PC-3 (cell line): ENCODE measurements around the gene GRIN1. TPM values are rescaled to one million over a fixed set of nuclear protein-coding genes. Genes with fewer than 3 reads are reported as not detected.

ENCODE experiments used
- ATAC-seq: fragments of 200-7000 bp; cut with Tn5 transposase; 2 replicates; pipeline ENCODE4 v1.9.1; 2020; ENCODE audit warnings: mild to moderate bottlenecking, moderate library complexity
- BruUV-seq: library from RNA; stranded (reverse); fragments of 400-500 nt; replicated peaks from 2 replicates; lab custom pipeline; 2021; lab: Mats Ljungman, UMichigan
- CTCF ChIA-PET: fragments of 300-600 bp; sonication (Branson Sonifier 250); formaldehyde crosslinking; loops from one replicate; lab custom pipeline; 2022; ENCODE audit warnings: antibody characterized with exemption; lab: Charles Lee
- POLR2A ChIA-PET: fragments of 300-600 bp; sonication (Branson Sonifier 250); formaldehyde crosslinking; loops from one replicate; lab custom pipeline; 2022; ENCODE audit warnings: antibody characterized with exemption; ENCODE audit not compliant: unreplicated experiment; lab: Charles Lee
- DNase-seq: peaks from one replicate; pipeline ENCODE4 v3.0.0-alpha.2; 2015
- H2AFZ ChIP-seq: fragments of 300-600 bp; sonication (generic); 2 replicates; pipeline ENCODE4 v1.6.0; 2016; ENCODE audit warnings: antibody characterized with exemption, low read length
- H3F3A ChIP-seq: fragments of 300-600 bp; sonication (generic); one replicate; pipeline ENCODE4 v1.6.0; 2017; ENCODE audit warnings: antibody characterized with exemption, low read length, control low read depth, mild to moderate bottlenecking; ENCODE audit not compliant: unreplicated experiment
- H3K27ac ChIP-seq: fragments of 300-600 bp; sonication (generic); 2 replicates; pipeline ENCODE4 v1.5.1; 2016; ENCODE audit warnings: mild to moderate bottlenecking, low read length
- H3K27me3 ChIP-seq: fragments of 300-600 bp; sonication (generic); 2 replicates; pipeline ENCODE4 v1.6.1; 2016; ENCODE audit warnings: low read length, mixed read lengths
- H3K36me3 ChIP-seq: fragments of 300-600 bp; sonication (generic); 2 replicates; pipeline ENCODE4 v1.6.1; 2016; ENCODE audit warnings: low read depth, mixed run types, low read length, mixed read lengths
- H3K4me1 ChIP-seq: fragments of 300-600 bp; sonication (generic); 2 replicates; pipeline ENCODE4 v1.5.1; 2016; ENCODE audit warnings: low read length; ENCODE audit not compliant: insufficient read depth
- H3K4me2 ChIP-seq: fragments of 300-600 bp; sonication (generic); 2 replicates; pipeline ENCODE4 v1.6.0; 2016; ENCODE audit warnings: low read length
- H3K4me3 ChIP-seq: fragments of 300-600 bp; sonication (generic); 2 replicates; pipeline ENCODE4 v1.5.1; 2016; ENCODE audit warnings: mild to moderate bottlenecking, low read length, mixed read lengths
- H3K79me2 ChIP-seq: fragments of 300-600 bp; sonication (generic); 2 replicates; pipeline ENCODE4 v1.6.1; 2017; ENCODE audit warnings: low read length, mixed read lengths
- H3K9ac ChIP-seq: fragments of 300-600 bp; sonication (generic); 2 replicates; pipeline ENCODE4 v1.6.0; 2016; ENCODE audit warnings: mild to moderate bottlenecking, low read length
- H3K9me2 ChIP-seq: fragments of 300-600 bp; sonication (generic); replicated peaks from 2 replicates; pipeline ENCODE4 v1.6.1; 2016; ENCODE audit warnings: mixed run types, low read length, mixed read lengths
- H3K9me3 ChIP-seq: fragments of 300-600 bp; sonication (generic); 2 replicates; pipeline ENCODE4 v1.6.1; 2016; ENCODE audit warnings: low read length, mixed read lengths
- H4K20me1 ChIP-seq: fragments of 300-600 bp; sonication (generic); 2 replicates; pipeline ENCODE4 v1.6.1; 2016; ENCODE audit warnings: low read length, mixed read lengths
- EZH2 ChIP-seq: fragments of 300-600 bp; sonication (generic); IDR thresholded peaks from one replicate; pipeline ENCODE4 v1.6.1; 2017; ENCODE audit warnings: antibody characterized with exemption, mild to moderate bottlenecking, low read length; ENCODE audit not compliant: unreplicated experiment
- EZH2phosphoT487 ChIP-seq: fragments of 300-600 bp; sonication (generic); IDR thresholded peaks from 2 replicates; pipeline ENCODE4 v1.6.1; 2018; ENCODE audit warnings: mild to moderate bottlenecking, antibody characterized with exemption, low read length, borderline replicate concordance
- intact Hi-C: fragments of 100-400 bp; cut with micrococcal nuclease; formaldehyde crosslinking; loops from 2 replicates; pipeline ENCODE4 v1.9.0; 2023
- total RNA-seq: library from RNA; depleted of rRNA; stranded (reverse); fragments of >200 nt; gene quantifications from 2 replicates; pipeline ENCODE4 v1.2.3, GENCODE V29; 2014
- TF ChIP-seq, protein P1 (sequence below): fragments of 300-600 bp; sonication (generic); conservative IDR thresholded peaks from 2 replicates; pipeline ENCODE4 v1.5.1; 2017; ENCODE audit warnings: antibody characterized with exemption, low read depth, mild to moderate bottlenecking, low read length

GRIN1 gene
- total RNA-seq, 1 experiment from 2014 or later: 0.11 TPM

DNA sequence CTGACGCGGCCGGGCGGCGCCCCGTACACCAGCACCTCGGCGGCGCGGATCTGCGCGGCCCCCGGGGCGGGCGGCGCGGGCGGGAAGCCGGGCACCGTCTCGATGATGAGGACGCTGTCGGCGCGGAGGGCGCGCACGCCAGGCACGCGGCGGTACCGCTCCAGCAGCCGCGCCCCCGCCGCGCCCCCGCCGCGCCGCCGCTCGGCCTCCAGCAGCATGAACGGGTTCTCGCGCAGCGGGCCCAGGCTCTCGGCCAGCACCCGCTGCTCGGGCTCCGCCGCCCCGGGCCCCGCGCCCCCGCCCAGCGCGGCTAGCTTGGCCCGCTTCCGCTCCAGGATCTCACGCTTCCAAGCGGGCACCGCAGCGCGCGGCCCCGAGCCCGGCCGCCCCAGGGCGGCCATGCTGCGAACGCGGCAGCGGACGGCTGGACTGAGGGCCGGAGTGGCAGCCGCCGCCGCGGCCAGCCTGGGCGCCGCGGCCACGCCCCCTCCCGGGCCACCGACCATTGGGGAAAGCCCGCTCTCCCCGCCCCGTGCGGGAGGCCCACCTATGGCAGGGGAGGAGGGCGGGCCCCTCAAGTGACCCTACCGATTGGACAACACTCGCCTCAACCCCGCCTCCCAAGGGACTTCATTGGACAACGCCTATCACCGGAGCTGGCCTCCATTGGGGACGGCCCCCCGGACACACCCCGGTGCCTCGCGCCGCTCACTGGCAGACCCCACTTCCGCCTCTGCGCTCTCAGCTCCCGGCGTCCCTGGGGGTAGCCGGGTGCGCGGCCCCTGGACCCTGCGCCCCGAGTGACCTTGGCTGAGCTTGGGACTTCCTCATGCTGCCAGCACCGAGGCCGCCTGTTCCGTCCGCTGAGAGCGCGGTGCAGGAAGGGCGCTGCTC, 61.6 kb downstream of the GRIN1 start, which contains the start of gene TPRN:
Gene TPRN (minus strand): TSS at position 431 of the 894 bp plus-strand sequence. CDS start 30 bp downstream, at position 401.
- BruUV-seq: no TSS peak
- Histone ChIP-seq H3K36me3 (no peaks in the 10 kb centered on the region), H3K9me2 (no peaks in the 10 kb centered on the region), H3F3A (no peaks in the 10 kb centered on the region), H3K9me3 (no peaks in the 10 kb centered on the region), H4K20me1 (peaks cover 14% of the 10 kb centered on the region; the same call in 1 of the 2 replicates), H3K4me3 (peak within 1 kb of the TSS; percentile 83), H3K9ac (peak within 1 kb of the TSS; percentile 74), H3K4me1 (peaks cover 41% of the 10 kb centered on the region), H3K79me2 (peaks cover 52% of the 10 kb centered on the region), H3K4me2 (peak within 1 kb of the TSS; percentile 99), H3K27me3 (no peaks in the 10 kb centered on the region), H2AFZ (peak within 1 kb of the TSS; percentile 73), H3K27ac (peak within 1 kb of the TSS; percentile 25; the same call in 1 of the 2 replicates)
- CTCF ChIA-PET: no interaction called here
- ATAC-seq (peak; percentile 84), DNase-seq (peak; percentile 97)
- TF ChIP-seq, protein P1, sequence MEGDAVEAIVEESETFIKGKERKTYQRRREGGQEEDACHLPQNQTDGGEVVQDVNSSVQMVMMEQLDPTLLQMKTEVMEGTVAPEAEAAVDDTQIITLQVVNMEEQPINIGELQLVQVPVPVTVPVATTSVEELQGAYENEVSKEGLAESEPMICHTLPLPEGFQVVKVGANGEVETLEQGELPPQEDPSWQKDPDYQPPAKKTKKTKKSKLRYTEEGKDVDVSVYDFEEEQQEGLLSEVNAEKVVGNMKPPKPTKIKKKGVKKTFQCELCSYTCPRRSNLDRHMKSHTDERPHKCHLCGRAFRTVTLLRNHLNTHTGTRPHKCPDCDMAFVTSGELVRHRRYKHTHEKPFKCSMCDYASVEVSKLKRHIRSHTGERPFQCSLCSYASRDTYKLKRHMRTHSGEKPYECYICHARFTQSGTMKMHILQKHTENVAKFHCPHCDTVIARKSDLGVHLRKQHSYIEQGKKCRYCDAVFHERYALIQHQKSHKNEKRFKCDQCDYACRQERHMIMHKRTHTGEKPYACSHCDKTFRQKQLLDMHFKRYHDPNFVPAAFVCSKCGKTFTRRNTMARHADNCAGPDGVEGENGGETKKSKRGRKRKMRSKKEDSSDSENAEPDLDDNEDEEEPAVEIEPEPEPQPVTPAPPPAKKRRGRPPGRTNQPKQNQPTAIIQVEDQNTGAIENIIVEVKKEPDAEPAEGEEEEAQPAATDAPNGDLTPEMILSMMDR: no peak
- no peak for TF ChIP-seq EZH2
- TF ChIP-seq EZH2phosphoT487: no peak
- intact Hi-C loops: no loop called here
- POLR2A ChIA-PET: interaction anchor here (0.5 kb wide), 1 partner anchor 42 kb away, joined by 3 read pairs; no protein-coding TSS in a partner anchor

GRCh38 chr9:137201205-137201868, 62.4 kb downstream of the GRIN1 start:
- no peaks in the 10 kb centered on the region for H3K36me3 ChIP-seq
- H3K4me3 ChIP-seq: peak overlapping the region; percentile 83
- ChIA-PET POLR2A (interaction anchor here (0.5 kb wide), 1 partner anchor 41 kb away, joined by 3 read pairs; no protein-coding TSS in a partner anchor), CTCF (no interaction called here)
- H3K4me2 ChIP-seq: peak overlapping the region; percentile 99
- H3K27ac ChIP-seq: peak overlapping the region; percentile 25; the same call in 1 of the 2 replicates
- peak overlapping the region; percentile 74 for H3K9ac ChIP-seq
- peaks cover 38% of the 10 kb centered on the region for H3K4me1 ChIP-seq
- peaks cover 14% of the 10 kb centered on the region; the same call in 1 of the 2 replicates for H4K20me1 ChIP-seq
- TF ChIP-seq EZH2: no peak
- TF ChIP-seq, protein P1: no peak
- no peak for TF ChIP-seq EZH2phosphoT487
- H3K9me2 ChIP-seq: no peaks in the 10 kb centered on the region
- TSS peak; percentile 34 for BruUV-seq
- H3F3A ChIP-seq: no peaks in the 10 kb centered on the region
- H3K79me2 ChIP-seq: peaks cover 60% of the 10 kb centered on the region
- DNase-seq (no peak), ATAC-seq (peak; percentile 2; the same call in 1 of the 2 replicates)
- H2AFZ ChIP-seq: peak overlapping the region; percentile 73
- H3K27me3 ChIP-seq: no peaks in the 10 kb centered on the region
- no peaks in the 10 kb centered on the region for H3K9me3 ChIP-seq
- intact Hi-C loops: no loop called here
